Esophagus mucosa (tissue), 1 donor: ENCODE results near the gene FBLN7. TPM values are rescaled to one million over a fixed set of nuclear protein-coding genes. Genes with fewer than 3 reads are reported as not detected.
"Not testable (repeated sequence)": the region's sequence is repeated elsewhere in the genome, so short reads cannot be mapped to it uniquely, and the experiment has no call there.

Experiments
- ATAC-seq: fragments of 200-7000 bp; cut with Tn5 transposase; one replicate; pipeline ENCODE4 v1.9.1; 2020
- total RNA-seq: library from RNA; stranded (reverse); gene quantifications from one replicate; pipeline ENCODE4 v1.2.4, GENCODE V29; 2023
- donor health status: DM: yes; HTN: yes; CAD: no.

Gene FBLN7
- total RNA-seq, 1 donor from 2014 or later = 1.4 TPM

DNA sequence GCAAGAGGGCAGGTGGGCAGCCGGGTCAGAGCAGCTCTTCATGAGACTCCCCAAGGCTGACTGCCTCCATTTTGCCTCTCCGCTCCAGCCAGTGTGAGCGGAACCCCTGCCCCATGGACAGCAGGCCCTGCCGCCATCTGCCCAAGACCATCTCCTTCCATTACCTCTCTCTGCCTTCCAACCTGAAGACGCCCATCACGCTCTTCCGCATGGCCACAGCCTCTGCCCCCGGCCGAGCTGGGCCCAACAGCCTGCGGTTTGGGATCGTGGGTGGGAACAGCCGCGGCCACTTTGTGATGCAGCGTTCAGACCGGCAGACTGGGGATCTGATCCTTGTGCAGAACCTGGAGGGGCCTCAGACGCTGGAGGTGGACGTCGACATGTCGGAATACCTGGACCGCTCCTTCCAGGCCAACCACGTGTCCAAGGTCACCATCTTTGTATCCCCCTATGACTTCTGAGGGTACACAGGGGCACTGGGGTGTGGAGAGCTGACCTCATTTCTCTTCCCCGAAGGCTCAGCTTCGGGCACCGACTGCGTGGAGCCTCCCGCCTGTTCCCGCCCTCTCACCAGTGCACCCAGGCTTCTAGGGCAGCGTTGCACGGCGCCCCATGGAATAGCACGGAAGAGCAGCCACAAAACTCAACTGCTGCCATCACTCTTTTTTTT is 49.0 kb downstream of the FBLN7 start:
- ATAC-seq = no peak

GRCh38 chr2:112187805-112188596 is 49.8 kb downstream of the FBLN7 start:
- ATAC-seq = peak; percentile 72

- no peak for ATAC-seq
Observed at GRCh38 chr2:112189001-112189556, 50.9 kb downstream of the FBLN7 start.

DNA sequence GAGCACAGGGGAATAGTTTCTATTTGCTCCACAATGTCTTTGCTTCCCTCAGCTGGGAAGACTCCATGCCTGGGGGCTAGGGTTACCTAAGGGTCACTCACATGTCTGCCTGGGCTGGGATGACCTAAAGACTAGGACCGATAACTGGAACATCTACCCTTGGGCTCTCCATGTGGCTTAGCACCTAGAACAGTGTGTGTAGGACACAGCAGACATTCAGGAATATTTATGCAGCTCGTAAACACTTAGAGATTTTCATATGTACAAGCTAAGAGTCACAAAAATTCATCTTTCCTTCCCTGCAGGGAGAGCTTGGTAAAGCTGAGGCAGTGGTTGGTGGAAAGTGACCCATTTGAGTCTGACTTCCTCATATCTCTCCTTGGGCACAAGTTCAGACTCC is 55.8 kb downstream of the FBLN7 start:
- no peak for ATAC-seq

GRCh38 chr2:112194482-112194881 is 56.3 kb downstream of the FBLN7 start:
- no peak for ATAC-seq

GRCh38 chr2:112195167-112195766 is 57.1 kb downstream of the FBLN7 start:
- ATAC-seq = peak; percentile 8

GRCh38 chr2:112195950-112196349 is 57.8 kb downstream of the FBLN7 start:
- ATAC-seq = no peak

- ATAC-seq = no peak
Observed at GRCh38 chr2:112197868-112198267, 59.7 kb downstream of the FBLN7 start.

GRCh38 chr2:112198780-112199179 is 60.6 kb downstream of the FBLN7 start:
- peak; percentile 86 for ATAC-seq

- ATAC-seq = no peak
Observed at GRCh38 chr2:112199188-112199587, 61.0 kb downstream of the FBLN7 start.

DNA sequence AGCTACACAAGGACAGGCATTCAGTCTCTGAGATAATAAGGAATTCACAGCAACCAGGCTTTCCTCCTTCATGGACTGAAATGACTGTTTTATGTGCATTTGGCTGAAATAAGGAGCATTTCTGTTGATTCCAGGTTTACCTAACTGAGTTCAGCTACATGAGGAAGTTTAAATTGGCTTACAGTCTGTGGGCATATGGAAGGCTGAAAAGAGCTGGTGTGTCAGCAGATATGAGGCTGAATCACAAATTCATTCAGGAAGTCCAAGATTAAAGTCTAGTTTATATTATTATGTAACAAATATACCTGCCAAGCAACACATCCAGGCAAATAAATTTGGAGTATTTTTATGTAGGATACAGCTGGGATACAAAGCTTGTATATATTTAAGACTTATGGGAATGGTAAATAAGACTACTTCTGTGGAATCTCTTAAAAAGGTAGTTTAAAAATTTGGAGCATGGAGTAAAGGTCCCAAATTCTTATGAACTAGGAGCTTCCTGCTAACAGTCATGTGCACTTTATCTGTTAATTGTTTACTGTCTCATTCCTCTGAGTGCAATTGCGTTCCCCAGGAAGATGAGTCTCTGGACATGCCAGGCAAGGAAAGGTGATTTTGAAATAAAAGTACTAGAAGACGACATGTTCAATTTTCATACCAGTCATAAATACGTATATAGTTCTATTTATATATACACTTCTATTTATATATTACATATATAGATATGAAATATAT is 63.7 kb downstream of the FBLN7 start:
- peak; percentile 71 for ATAC-seq

DNA sequence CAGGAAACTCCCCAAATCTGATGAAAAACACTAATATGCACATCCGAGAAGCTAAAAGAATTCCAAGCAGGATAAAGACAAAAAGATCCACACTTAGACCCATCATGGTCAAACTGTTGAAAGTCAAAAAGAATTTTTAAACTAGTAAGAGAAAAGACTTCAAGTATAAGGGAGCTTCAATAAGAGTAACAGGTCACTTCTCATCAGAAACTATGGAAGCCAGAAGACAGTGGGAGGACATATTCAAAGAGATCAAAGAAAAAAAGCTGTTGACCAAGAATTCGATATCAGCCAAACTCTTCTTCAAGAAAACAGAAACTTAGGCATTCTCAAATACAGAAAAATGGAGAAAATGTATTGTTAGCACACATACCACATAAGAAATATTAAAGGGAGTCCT is 66.2 kb downstream of the FBLN7 start:
- no peak for ATAC-seq

DNA sequence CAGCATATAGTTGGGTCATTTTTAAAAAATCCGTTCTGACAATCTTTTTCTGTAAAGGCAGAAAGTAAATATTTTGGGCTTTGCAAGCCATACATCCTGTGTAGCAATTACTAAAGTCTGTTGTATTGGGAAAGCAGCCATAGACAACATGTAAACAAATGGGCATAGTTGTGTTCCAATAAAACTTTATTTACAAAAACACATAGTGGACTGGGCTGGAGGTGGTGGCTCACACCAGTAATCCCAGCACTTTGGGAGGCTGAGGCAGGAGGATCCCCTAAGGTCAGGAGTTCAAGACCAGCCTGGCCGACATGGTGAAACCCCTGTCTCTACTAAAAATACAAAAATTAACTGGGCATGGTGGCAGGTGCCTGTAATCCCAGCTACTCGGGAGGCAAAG is 69.7 kb downstream of the FBLN7 start:
- ATAC-seq = not testable (repeated sequence)

- no peak for ATAC-seq
Observed at GRCh38 chr2:112216167-112216566, 78.0 kb downstream of the FBLN7 start.

DNA sequence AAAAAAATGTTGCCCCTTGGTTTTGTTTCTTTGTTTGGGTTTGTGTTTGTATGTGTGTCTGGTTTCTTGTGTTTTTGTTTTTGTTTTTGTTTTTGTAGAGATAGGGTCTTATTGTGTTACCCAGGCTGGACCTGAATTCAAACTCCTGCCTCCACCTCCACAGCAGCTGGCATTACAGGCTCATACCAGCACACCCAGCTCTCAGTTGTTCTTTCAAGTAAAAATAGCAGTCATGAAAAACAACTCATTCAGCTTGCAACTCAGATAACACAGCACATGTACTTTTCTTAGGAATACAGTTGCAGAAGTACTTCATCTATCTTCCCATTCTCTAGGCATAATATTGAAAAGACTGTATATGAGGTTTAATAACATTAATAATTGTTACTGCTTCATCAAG is 79.7 kb downstream of the FBLN7 start:
- ATAC-seq = no peak

DNA sequence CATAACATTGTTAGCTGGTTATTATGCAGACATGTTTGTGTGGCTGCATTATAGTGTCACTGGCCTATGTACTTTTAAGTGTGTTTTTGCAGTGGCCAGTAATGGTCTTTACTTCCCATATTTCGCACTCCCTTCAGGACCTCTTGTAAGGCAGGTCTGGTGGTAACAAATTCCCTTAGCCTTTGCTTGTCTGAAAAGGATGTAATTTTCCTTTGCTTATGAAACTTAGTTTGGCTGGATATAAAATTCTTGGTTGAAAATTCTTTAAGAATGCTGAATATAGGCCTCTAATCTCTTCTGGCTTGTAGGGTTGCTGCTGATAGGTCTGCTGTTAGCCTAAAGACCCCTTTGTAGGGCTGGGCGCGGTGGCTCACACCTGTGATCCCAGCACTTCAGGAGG is 82.0 kb downstream of the FBLN7 start:
- ATAC-seq = no peak

DNA sequence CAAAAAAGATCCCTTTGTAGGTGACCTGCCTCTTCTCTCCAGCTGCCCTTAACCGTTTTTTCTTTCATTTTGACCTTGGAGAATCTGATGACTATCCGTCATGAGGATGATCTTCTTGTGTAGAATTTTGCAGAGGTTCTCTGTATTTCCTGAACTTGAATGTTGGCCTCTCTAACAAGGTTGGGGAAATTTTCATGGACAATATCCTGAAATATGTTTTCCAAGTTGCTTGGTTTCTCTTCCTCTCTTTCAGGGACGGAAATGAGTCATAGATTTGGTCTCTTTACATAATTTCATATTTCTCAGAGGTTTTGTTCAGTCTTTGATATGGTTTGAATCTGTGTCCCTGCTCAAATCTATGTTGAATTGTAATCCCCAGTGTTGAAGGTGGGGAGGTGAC is 82.6 kb downstream of the FBLN7 start:
- ATAC-seq = no peak

DNA sequence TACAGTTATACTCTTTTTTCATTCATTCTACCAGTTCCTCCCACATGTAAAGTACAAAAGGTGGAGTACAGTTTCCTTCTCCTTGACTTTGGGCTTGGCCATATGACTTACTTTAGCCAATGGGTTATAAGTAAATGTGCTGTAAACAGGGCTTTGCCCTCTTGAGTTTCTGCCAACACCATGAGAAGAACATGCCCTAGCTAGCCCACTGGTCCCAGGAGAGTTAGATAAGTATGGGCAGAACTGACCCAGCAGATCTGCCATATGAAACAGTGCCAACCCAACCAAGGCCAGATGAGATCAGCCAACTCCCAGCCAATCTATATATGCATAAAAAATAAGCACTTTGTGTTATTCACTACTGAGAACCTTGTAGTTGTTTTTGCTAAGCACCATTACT is 91.2 kb downstream of the FBLN7 start:
- ATAC-seq = peak; percentile 99

- ATAC-seq = no peak
Observed at GRCh38 chr2:112230371-112230770, 92.2 kb downstream of the FBLN7 start.
